Progenitor cell of endocrine pancreas (in vitro differentiated cells): ENCODE measurements around the gene USP25. TPM values are rescaled to one million over a fixed set of nuclear protein-coding genes. Genes with fewer than 3 reads are reported as not detected.

Source experiments
- DNase-seq: peaks from one replicate; pipeline ENCODE4 v3.0.0; 2021; ENCODE audit warnings: low spot score; ENCODE audit not compliant: unreplicated experiment
- H3K27ac Mint-ChIP-seq: 2 replicates; pipeline ENCODE4 v1.8.0; 2021; ENCODE audit warnings: mild to moderate bottlenecking, moderate library complexity, mixed read lengths
- H3K27me3 Mint-ChIP-seq: 2 replicates; pipeline ENCODE4 v1.8.0; 2021; ENCODE audit warnings: mixed read lengths
- H3K36me3 Mint-ChIP-seq: 2 replicates; pipeline ENCODE4 v1.8.0; 2022; ENCODE audit warnings: mixed read lengths; ENCODE audit not compliant: insufficient read depth
- H3K4me1 Mint-ChIP-seq: 2 replicates; pipeline ENCODE4 v1.8.0; 2021; ENCODE audit warnings: low read depth, mixed read lengths
- H3K4me3 Mint-ChIP-seq: 2 replicates; pipeline ENCODE4 v1.8.0; 2021; ENCODE audit warnings: low read depth, mild to moderate bottlenecking, moderate library complexity, mixed read lengths
- H3K9me3 Mint-ChIP-seq: 2 replicates; pipeline ENCODE4 v1.8.0; 2021; ENCODE audit warnings: low read depth, mixed read lengths
- total RNA-seq: library from RNA; stranded (reverse); gene quantifications from 2 replicates; pipeline ENCODE4 v1.2.1, GENCODE V29; 2021
- TF ChIP-seq, protein P1 (sequence below): fragments of 200-600 bp; sonication (generic); IDR thresholded peaks from one replicate; pipeline ENCODE4 v1.5.0; 2021; ENCODE audit warnings: antibody characterized with exemption, mild to moderate bottlenecking; ENCODE audit not compliant: unreplicated experiment

Gene USP25
- total RNA-seq, 1 donor from 2014 or later, result 48.8 TPM

DNA sequence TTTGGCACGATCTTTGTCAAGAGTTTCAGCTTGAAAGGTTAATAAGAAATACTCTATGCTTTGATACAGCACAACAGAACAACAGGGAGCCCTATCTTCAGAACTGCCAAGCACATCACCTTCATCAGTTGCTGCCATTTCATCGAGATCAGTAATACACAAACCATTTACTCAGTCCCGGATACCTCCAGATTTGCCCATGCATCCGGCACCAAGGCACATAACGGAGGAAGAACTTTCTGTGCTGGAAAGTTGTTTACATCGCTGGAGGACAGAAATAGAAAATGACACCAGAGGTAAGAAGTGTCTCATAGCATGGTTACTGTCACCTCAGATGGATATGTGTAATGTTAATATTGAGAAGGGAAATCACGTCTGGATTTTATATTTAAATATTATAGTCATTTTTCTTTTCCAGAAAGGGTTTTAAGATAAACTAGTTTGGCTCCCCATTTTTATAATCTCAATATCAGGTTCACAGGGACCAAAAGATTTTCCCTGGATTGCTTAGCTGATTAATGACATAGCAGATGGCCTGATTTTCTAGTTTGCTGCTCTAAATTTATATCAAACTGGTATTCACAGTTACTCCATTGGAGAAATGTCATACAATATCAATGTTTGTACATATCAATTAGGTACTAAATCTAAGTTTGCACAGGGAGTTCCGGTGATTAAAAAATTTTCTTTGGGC is 97.3 kb downstream of the USP25 start:
- Mint-ChIP-seq H3K27me3 (no peaks in the 10 kb centered on the region), H3K4me3 (no peak overlapping the region), H3K9me3 (no peaks in the 10 kb centered on the region), H3K36me3 (peaks cover 12% of the 10 kb centered on the region), H3K4me1 (no peaks in the 10 kb centered on the region), H3K27ac (no peak overlapping the region)
- DNase-seq, result no peak
- TF ChIP-seq, protein P1, sequence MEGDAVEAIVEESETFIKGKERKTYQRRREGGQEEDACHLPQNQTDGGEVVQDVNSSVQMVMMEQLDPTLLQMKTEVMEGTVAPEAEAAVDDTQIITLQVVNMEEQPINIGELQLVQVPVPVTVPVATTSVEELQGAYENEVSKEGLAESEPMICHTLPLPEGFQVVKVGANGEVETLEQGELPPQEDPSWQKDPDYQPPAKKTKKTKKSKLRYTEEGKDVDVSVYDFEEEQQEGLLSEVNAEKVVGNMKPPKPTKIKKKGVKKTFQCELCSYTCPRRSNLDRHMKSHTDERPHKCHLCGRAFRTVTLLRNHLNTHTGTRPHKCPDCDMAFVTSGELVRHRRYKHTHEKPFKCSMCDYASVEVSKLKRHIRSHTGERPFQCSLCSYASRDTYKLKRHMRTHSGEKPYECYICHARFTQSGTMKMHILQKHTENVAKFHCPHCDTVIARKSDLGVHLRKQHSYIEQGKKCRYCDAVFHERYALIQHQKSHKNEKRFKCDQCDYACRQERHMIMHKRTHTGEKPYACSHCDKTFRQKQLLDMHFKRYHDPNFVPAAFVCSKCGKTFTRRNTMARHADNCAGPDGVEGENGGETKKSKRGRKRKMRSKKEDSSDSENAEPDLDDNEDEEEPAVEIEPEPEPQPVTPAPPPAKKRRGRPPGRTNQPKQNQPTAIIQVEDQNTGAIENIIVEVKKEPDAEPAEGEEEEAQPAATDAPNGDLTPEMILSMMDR, result no peak

DNA sequence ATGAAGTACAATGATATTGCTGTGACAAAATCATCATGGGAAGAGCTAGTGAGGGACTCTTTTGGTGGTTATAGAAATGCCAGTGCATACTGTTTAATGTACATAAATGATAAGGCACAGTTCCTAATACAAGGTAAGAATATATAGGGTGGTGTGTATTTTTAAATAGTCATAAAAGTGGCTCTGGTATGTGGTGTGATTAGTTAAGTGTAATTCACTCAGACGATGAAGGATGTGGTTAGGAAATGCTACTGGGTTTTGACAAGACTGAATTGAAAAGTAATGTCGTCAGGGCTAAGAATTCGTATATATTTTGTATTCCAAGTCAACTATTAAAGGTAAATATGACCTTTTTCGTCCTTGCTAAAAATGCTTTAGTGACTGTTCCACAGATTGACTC is 101.7 kb downstream of the USP25 start:
- Mint-ChIP-seq H3K27ac (no peak overlapping the region), H3K27me3 (no peaks in the 10 kb centered on the region), H3K4me3 (no peak overlapping the region), H3K9me3 (no peaks in the 10 kb centered on the region), H3K4me1 (no peaks in the 10 kb centered on the region), H3K36me3 (peaks cover 14% of the 10 kb centered on the region)
- DNase-seq, result no peak
- TF ChIP-seq, protein P1, result no peak

DNA sequence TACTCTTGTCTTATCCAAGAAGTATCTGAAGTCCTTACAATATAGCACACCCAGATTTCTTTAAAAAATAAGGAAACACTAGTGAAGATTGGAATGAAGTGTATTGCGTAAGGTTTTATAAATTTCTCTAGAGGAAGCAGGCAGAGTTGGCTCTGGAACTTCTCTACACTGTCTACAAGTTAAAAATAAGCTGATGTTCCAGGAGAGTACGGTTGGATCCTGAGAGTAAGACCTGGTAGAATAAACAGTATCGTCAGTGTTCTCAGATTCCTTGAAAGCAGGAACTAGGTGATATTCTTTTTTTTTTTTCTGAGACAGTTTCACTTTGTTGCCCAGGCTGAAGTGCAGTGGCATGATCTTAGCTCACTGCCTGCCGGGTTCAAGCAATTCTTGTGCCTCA is 107.9 kb downstream of the USP25 start:
- Mint-ChIP-seq H3K36me3 (peaks cover 5% of the 10 kb centered on the region), H3K9me3 (no peaks in the 10 kb centered on the region)

DNA sequence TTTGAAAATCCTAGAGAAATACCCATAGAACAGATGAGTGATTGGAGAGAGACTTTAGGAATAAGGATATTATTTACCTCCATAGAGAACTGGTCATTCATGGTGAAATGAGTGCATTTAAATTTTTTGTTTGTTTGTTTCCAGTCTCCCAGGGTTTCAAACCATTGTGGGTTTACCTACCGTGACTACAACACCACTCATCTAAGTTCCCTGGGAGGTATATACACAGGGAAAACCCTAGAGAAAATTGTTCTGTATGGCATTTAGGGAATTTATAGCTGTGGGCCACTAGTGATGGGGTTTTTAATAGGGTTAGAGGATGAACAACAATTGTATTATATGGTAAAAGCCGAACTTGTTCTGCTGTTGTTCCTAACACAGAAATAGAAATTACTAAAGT is 109.2 kb downstream of the USP25 start:
- Mint-ChIP-seq H3K4me1 (no peaks in the 10 kb centered on the region), H3K36me3 (peaks cover 7% of the 10 kb centered on the region), H3K27ac (no peak overlapping the region), H3K9me3 (no peaks in the 10 kb centered on the region), H3K27me3 (no peaks in the 10 kb centered on the region), H3K4me3 (no peak overlapping the region)
- no peak for DNase-seq
- TF ChIP-seq, protein P1, result no peak

More for the DNA sequence above, 107.9 kb downstream of the USP25 start:
- no peak for DNase-seq
- TF ChIP-seq, protein P1, result no peak
- H3K27ac Mint-ChIP-seq, result no peak overlapping the region
- no peaks in the 10 kb centered on the region for H3K27me3 Mint-ChIP-seq
- no peak overlapping the region for H3K4me3 Mint-ChIP-seq
- no peaks in the 10 kb centered on the region for H3K4me1 Mint-ChIP-seq

DNA sequence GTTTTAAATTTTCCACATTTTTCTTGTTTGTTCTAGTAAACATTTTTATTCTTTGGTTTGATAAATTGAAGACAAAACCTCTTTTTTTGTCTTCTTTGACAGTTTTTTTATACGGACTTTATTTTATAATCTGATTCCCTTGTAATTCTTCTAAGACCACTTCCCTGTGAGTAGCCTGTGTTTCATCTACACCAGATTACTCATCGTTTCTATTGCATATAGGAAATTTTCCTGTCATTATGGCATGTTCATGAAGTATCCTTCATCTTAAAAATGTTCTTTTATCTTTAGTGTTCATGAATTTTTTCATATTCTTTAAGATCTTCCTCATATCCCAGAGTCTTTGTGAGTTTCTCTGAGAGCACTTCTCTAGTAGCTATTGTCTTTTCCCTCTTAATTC is 109.8 kb downstream of the USP25 start:
- DNase-seq, result no peak
- no peak overlapping the region for H3K4me3 Mint-ChIP-seq
- no peak overlapping the region for H3K27ac Mint-ChIP-seq
- H3K9me3 Mint-ChIP-seq, result no peaks in the 10 kb centered on the region
- H3K4me1 Mint-ChIP-seq, result no peaks in the 10 kb centered on the region
- TF ChIP-seq, protein P1, result no peak
- no peaks in the 10 kb centered on the region for H3K27me3 Mint-ChIP-seq
- H3K36me3 Mint-ChIP-seq, result peaks cover 4% of the 10 kb centered on the region
